Mononuclear cell (primary cell): ENCODE results near the gene SORCS2. TPM values are rescaled to one million over a fixed set of nuclear protein-coding genes. Genes with fewer than 3 reads are reported as not detected.

Source experiments
- H3K27me3 ChIP-seq: 2 replicates; pipeline ENCODE4 v1.6.0; 2011; ENCODE audit warnings: low read length, control low read depth; ENCODE audit not compliant: insufficient read depth
- H3K4me1 ChIP-seq: 2 replicates; pipeline ENCODE4 v1.5.1; 2011; ENCODE audit warnings: mild to moderate bottlenecking, low read length, control low read depth; ENCODE audit not compliant: insufficient read depth
- H3K4me3 ChIP-seq: 2 replicates; pipeline ENCODE4 v1.5.1; 2011; ENCODE audit warnings: mild to moderate bottlenecking, low read length, moderate library complexity
- H3K9me3 ChIP-seq: 2 replicates; pipeline ENCODE4 v1.5.1; 2011; ENCODE audit warnings: low read depth, mild to moderate bottlenecking, control low read depth, low read length
- total RNA-seq: library from RNA; depleted of rRNA; stranded (reverse); fragments of >200 nt; gene quantifications from one replicate; pipeline ENCODE4 v1.2.3, GENCODE V29; 2012

Gene SORCS2
- total RNA-seq, 1 donor = 0.10 TPM

GRCh38 chr4:7774301-7775294 lies 582.3 kb downstream of the SORCS2 start:
- H3K4me3 ChIP-seq = no peak overlapping the region
- no peaks in the 10 kb centered on the region for H3K9me3 ChIP-seq
- H3K4me1 ChIP-seq = peaks cover 4% of the 10 kb centered on the region
- H3K27me3 ChIP-seq = no peaks in the 10 kb centered on the region

- Histone ChIP-seq H3K4me1 (peaks cover 4% of the 10 kb centered on the region), H3K4me3 (no peak overlapping the region), H3K9me3 (no peaks in the 10 kb centered on the region), H3K27me3 (no peaks in the 10 kb centered on the region)
Measured at GRCh38 chr4:7775396-7775795, 583.1 kb downstream of the SORCS2 start.

GRCh38 chr4:7777017-7777710 lies 584.8 kb downstream of the SORCS2 start:
- peaks cover 7% of the 10 kb centered on the region for H3K4me1 ChIP-seq
- no peak overlapping the region for H3K4me3 ChIP-seq
- no peaks in the 10 kb centered on the region for H3K9me3 ChIP-seq
- no peaks in the 10 kb centered on the region for H3K27me3 ChIP-seq

- Histone ChIP-seq H3K9me3 (no peaks in the 10 kb centered on the region), H3K4me1 (peaks cover 8% of the 10 kb centered on the region), H3K27me3 (no peaks in the 10 kb centered on the region), H3K4me3 (no peak overlapping the region)
Measured at GRCh38 chr4:7777871-7778509, 585.7 kb downstream of the SORCS2 start.

- Histone ChIP-seq H3K9me3 (no peaks in the 10 kb centered on the region), H3K4me1 (peaks cover 8% of the 10 kb centered on the region), H3K4me3 (no peak overlapping the region), H3K27me3 (no peaks in the 10 kb centered on the region)
Measured at GRCh38 chr4:7778510-7779431, 586.4 kb downstream of the SORCS2 start.

- H3K4me1 ChIP-seq = peaks cover 8% of the 10 kb centered on the region
- H3K27me3 ChIP-seq = no peaks in the 10 kb centered on the region
- no peak overlapping the region for H3K4me3 ChIP-seq
- no peaks in the 10 kb centered on the region for H3K9me3 ChIP-seq
Measured at GRCh38 chr4:7779432-7779768, 587.1 kb downstream of the SORCS2 start.

GRCh38 chr4:7780751-7781348 lies 588.5 kb downstream of the SORCS2 start:
- Histone ChIP-seq H3K9me3 (no peaks in the 10 kb centered on the region), H3K4me1 (peaks cover 8% of the 10 kb centered on the region), H3K4me3 (no peak overlapping the region), H3K27me3 (no peaks in the 10 kb centered on the region)

- Histone ChIP-seq H3K4me3 (no peak overlapping the region), H3K4me1 (peaks cover 8% of the 10 kb centered on the region), H3K9me3 (no peaks in the 10 kb centered on the region), H3K27me3 (no peaks in the 10 kb centered on the region)
Measured at GRCh38 chr4:7781366-7781765, 589.0 kb downstream of the SORCS2 start.

- peaks cover 8% of the 10 kb centered on the region for H3K4me1 ChIP-seq
- no peak overlapping the region for H3K4me3 ChIP-seq
- no peaks in the 10 kb centered on the region for H3K27me3 ChIP-seq
- no peaks in the 10 kb centered on the region for H3K9me3 ChIP-seq
Measured at GRCh38 chr4:7781993-7782392, 589.7 kb downstream of the SORCS2 start.

GRCh38 chr4:7782783-7783182 lies 590.4 kb downstream of the SORCS2 start:
- H3K27me3 ChIP-seq = no peaks in the 10 kb centered on the region
- H3K4me3 ChIP-seq = no peak overlapping the region
- peaks cover 8% of the 10 kb centered on the region for H3K4me1 ChIP-seq
- H3K9me3 ChIP-seq = no peaks in the 10 kb centered on the region

GRCh38 chr4:7783541-7783940 lies 591.2 kb downstream of the SORCS2 start:
- Histone ChIP-seq H3K27me3 (no peaks in the 10 kb centered on the region), H3K9me3 (no peaks in the 10 kb centered on the region), H3K4me1 (peaks cover 8% of the 10 kb centered on the region), H3K4me3 (no peak overlapping the region)

- H3K4me3 ChIP-seq = no peak overlapping the region
- H3K9me3 ChIP-seq = no peaks in the 10 kb centered on the region
- H3K4me1 ChIP-seq = peaks cover 8% of the 10 kb centered on the region
- no peaks in the 10 kb centered on the region for H3K27me3 ChIP-seq
Measured at GRCh38 chr4:7784131-7784870, 592.0 kb downstream of the SORCS2 start.

- Histone ChIP-seq H3K27me3 (no peaks in the 10 kb centered on the region), H3K4me3 (no peak overlapping the region), H3K4me1 (peaks cover 8% of the 10 kb centered on the region), H3K9me3 (no peaks in the 10 kb centered on the region)
Measured at GRCh38 chr4:7785017-7785416, 592.7 kb downstream of the SORCS2 start.
